Dedifferentiated amniotic fluid mesenchymal stem cell (primary cell): ENCODE results near the gene GTF3A.
"Not testable (repeated sequence)": the region's sequence is repeated elsewhere in the genome, so short reads cannot be mapped to it uniquely, and the experiment has no call there.

ENCODE experiments used
- DNase-seq: peaks from one replicate; pipeline ENCODE4 v3.0.0-alpha.2; 2016; ENCODE audit errors: extremely low spot score

GTF3A gene

DNA sequence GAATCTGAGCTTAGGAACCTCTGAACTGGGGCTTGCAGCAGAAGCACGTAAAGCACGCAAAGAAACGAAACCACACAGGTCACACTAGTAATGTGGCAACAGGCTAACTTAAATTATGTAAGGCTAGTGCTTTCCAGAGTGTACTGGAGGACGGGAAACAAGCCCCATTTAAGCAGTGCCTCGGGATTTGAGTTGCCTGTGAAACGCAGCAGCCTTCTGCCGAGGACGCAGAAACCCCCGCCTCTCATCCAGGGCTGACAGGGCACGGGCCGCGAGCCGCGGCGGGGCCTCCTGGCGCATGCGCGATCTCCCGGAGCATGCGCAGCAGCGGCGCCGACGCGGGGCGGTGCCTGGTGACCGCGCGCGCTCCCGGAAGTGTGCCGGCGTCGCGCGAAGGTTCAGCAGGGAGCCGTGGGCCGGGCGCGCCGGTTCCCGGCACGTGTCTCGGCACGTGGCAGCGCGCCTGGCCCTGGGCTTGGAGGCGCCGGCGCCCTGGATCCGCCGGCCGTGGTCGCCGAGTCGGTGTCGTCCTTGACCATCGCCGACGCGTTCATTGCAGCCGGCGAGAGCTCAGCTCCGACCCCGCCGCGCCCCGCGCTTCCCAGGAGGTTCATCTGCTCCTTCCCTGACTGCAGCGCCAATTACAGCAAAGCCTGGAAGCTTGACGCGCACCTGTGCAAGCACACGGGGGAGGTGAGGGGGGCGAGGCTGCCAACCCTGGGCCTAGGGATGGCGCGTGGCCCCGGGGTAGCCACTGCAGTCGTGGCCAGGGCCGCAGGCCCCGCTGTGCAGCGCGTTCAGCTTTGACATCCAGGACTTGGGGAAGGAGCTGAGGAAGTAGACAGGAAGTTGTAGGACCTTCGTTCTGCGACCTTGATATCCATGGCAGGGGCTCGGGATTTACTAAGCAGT lies at the start of gene GTF3A:
Gene GTF3A, plus strand, starts transcription at position 374 of the 912 bp plus-strand sequence.
- peak; percentile 67 for DNase-seq

DNA sequence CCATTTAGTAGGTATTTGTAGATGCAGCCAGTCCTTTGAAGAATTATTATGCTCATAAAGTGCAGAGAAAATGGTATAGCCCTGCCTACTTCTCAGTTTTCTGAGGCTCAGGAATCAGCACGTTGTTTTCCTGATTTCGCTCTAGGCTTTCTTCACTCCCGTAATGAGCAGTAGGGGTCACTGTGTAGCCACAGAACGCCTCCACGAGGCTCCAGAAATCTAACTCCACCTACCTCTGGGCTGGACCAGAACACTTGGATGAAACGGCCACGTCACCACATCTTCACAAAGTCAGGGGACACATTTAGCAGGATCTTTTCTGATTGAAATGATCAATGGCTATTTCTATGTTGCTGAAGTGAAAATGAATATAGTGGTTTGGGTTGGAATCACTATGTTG lies 49.8 kb upstream of the GTF3A start:
- DNase-seq: peak; percentile 72

DNA sequence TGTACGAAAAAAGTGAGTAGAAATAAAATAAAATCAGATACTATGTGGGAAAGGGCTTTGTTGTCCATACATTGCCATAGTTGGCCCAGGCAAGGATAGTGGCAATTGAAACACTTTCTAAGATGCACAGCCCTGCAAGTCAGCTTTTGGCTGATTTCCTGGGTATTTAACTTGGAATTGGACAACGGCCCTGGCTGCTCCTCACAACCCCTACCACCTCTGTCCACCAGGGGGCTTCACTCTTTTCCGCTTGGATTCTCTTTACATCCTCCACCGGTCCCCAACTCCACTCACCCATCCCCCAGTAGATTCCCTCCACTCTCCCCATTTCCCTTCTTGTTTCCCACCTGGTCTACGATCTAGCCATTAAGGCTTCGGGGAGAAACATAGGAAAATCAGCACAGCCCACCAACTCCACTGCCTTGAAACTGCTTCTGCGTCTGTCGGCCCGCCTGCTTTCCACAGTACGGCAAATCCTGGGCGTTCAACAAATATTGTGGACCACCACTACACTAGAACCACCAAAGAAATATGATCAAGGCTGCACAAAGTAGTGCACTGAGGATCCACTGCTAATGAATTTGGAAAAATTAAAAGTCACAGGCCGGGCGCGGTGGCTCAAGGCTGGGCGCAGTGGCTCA lies 48.6 kb upstream of the GTF3A start:
- DNase-seq: peak; percentile 58

DNA sequence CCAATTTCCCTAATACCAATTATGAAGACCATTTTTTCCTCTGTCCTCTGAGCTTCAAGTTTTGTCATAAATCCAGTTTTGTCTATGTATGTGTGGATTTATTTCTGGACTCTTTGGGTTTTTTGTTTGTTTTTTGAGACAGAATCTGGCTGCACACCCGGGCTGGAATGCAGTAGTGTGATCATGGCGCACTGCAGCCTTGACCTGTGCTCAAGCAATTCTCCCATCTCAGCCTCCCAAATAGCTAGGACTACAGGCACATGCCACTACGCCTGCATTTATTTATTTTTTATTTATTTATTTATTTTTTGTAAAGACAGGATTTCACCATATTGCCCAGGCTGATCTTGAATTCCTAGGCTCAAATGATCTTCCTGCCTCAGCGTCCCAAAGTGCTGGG lies 45.3 kb upstream of the GTF3A start:
- DNase-seq: no peak

DNA sequence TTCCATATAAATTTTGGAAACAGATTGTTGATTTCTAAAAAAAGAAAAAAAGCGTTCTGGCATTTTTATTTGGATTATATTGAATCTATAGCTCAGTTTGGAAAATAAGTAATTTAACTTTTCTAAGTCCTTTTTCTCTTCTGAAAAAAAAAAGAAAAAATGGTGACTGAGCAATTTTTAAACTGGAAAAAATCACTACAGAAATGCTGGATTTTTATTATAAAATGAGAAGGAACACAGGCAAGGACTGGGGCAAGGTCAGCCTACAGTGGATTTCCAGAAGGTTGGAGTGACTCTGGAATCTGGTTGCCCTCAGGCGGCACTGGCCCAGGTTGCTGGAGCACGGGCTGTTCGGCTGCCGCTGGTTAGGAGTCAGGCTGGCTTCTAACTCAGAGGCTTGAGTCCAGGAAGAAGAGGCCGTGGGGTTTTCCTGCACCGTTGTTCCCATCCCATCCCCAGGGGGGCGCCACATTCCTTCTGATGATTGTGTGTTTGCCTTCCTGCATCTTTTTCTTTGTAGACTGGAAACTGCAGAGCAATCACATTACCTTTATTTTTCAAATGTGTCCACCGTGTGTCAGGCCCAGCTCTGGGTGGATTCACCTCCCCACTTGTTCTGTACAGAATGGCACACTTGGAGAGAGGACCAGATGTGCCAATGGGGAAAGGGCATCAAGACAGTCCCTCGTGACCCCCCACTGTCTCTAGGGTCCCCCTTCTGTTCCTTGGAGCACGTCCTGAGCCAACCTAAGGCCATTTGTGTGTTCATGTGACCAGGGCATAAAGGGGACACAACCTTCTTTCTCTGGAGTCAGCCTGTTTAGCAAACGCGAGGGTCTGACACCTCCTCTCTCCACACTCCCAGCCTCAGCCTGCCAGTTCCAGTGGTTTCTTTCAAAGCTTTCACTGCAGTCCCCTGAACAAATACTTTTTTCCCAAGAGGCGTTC lies 44.5 kb upstream of the GTF3A start:
- peak; percentile 38 for DNase-seq

DNA sequence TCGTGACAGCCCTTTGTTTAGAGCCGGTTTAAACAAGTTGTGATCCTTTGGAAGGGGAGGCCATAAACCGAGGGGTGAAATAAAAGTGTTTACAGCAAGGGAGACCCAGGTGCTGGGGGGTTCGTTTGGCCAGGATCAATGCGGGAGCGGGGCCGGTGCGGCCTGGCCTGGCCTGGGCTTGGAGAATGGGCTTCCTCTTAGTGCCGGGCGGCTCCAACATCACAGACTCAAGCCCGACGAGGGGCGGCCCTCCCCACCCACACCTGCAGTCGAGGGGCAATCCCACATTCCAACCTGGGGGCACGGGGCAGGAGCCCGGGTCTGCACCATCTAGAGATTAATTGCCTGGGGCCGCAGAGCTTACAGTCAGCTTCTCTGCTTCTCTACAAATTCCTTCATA lies 42.8 kb upstream of the GTF3A start:
- no peak for DNase-seq

DNA sequence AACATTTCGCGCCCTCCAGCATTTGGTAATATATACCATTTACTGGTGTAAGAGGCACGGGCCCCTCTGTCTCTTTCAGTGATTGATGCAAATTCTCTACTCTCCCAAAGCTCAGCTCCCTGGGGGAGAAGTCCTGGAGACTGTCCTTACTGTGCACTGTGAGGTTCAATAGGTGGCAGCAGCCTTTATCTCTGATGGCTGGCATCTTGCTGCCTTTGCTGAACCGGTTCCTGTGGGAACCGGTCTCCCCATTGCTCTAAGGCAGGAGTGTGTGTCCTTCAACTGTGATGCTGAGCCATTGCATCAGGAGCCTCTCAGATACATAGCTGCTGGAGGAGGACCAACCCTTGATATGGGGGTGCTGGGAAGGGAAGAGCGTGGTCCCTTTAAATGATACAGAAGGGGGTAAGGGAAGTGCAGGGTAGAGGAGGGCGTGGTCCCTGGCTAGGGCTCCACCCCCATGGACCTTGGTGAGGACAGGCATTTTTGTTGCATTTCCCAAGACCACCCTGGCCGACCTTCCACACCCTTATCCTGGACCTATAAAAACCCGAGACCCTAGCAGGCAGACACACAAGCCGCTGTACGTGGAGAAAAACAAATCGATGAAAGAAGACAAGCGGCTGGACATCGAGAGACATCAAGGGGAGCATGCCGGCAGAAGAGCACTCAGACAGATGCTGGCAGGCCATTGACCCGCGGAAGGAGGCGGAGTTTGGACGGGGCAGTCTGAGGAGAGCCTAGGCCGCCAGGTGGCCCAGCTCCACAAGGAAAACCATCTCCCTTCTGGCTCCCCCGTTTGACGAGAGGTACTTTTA lies 41.1 kb upstream of the GTF3A start:
- no peak for DNase-seq

DNA sequence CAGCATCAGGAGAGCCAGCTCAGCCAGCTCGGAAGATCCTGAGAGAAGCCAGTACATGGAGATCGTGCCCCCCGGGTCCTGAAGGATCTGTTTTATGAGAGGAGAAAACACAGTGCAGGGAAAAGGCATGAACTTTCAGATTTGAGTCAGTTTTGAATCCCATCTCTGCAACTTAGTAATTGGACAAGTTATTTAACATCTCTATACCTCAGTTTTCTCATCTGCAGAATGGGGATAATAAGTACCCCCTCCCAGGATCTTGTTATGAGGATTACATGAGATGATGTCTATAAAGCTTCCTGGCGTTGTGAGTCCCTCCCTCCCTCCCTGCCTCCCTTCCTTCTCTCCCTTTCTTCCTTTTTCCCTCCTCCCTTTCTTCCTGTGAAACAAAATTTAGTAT lies 40.1 kb upstream of the GTF3A start:
- no peak for DNase-seq

DNA sequence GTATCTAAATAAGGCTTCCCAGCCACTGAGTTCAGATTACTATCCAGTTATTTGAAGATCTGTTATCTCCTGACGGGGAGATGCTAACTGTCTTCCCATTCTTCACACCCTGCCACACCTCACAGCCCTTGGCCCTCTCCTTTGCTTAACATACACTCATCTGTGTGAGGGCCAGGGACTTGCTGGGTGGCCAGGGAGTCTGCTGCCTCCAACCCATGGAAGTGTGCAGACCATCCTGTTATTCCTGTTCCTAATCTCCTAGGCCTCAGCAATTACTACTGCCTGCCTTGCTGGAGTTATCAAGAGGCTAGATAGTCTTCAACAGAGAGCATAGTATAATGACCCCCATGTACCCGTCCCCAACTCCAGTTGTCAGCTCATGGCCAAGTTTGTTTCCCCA lies 36.2 kb upstream of the GTF3A start:
- DNase-seq: no peak

DNA sequence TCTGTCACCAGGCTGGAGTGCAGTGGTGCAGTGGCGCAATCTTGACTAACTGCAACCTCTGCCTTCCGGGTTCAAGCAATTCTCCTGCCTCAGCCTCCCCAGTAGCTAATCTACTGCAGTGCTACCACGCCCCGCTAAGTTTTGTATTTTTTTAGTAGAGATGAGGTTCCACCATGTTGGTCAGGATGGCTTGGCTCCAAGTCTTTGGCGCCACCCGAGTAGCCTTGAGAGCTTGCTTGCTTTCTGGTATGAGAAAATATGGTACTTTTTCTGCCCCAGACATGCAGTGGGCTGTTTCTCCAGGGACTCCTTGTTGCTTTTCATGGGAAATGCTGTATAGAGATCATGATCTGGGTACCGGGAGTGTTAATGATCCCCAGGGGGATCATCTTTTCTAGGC lies 34.5 kb upstream of the GTF3A start:
- DNase-seq: no peak

DNA sequence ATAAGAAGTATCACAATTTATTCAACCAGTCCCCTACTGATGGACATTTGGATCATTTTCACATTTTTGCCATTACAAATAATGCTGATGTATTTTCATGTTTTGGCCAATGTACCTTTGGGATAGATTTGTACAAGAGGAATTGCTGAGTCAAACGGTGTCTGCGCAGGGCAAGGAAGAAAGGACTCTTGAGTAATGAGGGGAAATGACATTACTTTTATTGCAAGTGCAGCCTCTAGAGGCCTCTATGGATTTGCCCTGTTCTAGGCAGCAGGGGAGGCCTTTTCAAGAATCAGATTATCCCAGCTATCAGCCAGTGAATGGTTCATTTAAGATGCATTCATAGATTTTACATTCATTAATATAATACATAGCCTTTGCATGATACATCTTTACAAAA lies 32.9 kb upstream of the GTF3A start:
- no peak for DNase-seq

DNA sequence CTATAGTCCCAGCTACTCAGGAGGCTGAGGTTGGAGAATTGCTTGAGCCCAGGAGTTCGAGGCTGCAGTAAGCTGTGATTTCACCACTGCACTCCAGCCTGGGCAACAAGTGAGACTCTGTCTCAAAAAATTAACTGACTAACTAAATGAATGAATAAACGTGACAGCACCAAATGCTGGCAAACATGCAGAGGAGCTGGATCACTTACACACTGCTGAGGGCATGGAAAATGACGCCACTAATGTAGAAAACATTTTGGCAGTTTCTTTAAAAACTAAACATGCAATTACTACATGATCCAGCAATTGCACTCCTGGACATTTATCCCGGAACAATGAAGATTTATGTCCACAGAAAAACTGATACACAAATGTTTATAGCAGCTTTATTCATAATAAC lies 31.3 kb upstream of the GTF3A start:
- no peak for DNase-seq

DNA sequence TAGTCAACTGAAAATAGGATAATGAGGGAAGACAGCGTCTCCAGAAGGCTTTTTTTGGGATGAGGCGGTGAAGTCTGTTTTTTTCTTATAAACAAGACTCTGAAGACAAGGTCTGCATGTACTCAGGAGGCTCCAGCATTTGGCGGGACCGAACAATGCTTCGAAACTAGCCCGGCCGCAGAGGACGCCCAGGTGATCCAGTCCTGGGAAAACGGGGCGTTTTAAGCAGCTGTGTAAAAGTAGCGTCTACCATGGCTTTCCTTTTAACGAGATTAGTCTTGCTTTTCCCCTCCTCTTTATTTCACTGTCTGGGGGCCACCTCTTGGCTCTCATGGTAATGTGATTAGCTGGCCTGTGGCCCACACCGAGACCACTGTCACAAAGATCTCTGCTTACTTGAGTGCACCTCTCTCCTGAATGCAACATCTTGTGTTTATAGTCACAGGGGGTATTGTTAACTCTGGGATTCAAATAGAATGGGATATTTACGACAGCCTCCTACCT lies 29.4 kb upstream of the GTF3A start:
- DNase-seq: no peak

DNA sequence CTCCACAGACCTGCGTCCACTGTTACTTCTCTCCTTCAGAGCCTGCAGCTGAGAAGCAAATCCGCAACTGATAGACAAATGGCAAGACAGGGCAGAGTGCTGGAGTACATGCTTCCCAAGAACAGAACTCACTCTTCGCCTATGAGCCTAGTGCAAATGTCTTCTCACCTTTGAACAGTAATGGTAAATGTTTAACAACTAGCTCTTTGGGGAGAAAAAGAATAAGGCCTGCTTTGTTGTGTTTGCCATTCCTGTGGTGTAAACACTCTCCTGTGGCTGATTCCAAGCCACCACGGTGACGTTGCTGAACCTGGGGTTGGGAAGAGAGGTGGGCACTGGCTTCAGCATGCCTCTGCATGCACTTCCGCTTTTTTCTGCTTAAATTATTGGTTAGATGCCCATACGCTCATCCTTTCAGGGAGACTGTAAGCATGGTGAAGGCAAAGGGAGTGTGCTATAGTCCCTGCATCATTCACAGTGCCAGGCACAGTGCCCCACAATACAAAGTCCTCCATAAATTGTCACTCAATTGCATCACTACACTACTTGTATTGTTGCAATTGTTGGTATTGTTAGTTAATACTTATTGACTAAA lies 28.1 kb upstream of the GTF3A start:
- no peak for DNase-seq

DNA sequence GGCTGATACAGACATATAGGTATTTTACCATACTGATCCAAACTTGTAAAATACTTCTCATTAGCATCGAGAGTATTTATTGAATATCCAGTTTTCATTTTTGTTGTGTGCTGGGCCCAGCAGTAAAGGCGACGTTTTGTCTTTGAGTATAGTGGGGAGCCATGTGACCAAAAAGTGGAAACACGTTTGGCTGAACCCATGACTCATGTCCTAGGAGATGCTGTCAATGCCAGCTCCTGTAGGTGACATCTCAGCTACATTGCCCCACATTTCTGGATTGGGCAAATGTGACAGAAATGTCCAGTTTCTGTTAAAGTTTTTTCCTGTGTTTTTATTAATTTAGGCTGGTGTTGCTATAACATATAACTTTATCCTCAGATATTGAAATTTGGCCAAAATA lies 26.1 kb upstream of the GTF3A start:
- DNase-seq: no peak

DNA sequence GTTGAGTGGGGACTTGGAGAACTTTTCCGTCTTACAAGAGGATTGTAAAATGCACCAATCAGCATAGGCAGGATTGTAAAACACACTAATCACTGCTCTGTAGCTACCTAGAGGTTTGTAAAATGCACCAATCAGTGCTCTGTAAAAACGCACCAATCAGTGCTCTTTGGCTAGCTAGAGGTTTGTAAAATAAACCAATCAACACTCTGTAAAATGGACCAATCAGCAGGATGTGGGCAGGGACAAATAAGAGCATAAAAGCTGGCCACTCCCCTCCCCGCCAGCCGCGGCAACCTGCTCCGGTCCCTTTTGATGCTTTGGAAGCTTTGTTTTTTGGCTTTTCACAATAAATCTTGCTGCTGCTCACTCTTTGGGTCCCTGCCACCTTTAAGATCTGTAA lies 24.0 kb upstream of the GTF3A start:
- DNase-seq: not testable (repeated sequence)

DNA sequence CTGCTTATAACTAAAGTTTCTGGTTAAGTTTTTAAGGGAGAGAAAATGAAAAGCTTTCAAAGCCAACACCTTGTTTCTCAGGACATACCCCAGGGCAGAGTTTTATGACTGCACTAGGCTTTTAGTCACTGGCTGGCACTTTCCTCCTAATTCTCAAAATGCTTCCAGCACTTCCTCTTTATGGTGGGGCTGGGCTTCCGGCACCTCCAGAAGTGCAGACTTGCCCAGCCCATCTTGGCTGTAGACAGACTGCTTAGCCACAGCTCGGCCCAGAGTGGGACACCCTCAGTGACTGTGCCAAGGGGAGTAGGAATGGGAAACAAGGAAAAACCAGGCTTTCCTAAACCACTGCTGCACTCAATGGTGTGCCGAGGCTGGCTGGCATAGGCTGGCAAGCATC lies 23.2 kb upstream of the GTF3A start:
- no peak for DNase-seq

DNA sequence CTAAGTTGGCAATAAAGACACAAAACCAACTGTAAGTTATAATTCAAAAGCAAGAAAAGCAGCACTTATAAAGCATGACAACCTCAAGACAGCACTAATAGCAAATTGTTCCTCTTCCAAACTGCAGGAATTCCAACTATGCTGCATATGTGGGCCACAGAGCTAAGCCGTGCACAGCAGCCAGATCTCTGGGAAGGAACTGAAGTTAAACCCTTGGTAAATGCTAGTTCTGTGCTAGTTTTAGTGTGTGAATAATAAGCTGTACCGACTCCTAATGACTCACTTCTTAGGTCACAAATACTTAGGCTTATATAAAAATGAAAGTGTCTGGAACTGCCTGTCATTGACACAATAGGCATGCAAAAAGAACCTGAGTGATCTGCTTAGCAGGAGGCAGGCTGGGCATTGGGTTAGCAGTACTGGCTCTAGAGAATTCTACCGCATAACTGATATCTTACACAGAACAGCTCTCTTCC lies 21.2 kb upstream of the GTF3A start:
- peak; percentile 72 for DNase-seq

DNA sequence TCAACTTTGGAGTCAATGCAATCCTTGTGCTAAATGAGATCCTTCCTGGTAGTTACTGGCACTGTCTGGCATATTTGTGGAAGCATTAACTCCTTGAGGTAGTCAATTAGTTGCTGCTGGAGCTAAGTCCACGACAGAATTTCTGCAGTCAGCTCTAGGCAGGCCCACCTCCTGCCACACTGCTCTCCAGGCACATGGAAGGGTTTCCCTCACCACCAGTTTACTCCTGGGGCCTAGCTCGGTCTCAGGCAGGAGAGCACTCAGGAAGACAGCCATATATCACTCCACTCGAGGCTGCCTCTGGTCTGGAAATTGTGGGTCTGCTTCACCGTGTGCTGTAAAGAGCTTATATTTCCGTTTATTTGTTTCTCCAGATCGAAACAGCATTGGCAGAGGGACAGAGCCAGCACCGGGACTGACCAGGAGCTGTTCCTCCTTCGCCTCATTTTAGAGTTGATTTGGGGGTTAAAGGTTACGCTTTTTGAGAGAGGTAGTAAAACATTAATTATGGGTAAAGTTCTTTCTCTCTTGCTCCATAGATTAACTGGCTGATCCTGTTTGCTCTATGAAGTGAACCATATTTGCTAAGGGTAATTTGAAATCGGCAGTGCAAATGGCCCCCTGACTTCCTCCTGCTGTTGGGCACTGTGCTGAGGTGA lies 20.6 kb upstream of the GTF3A start:
- DNase-seq: no peak

DNA sequence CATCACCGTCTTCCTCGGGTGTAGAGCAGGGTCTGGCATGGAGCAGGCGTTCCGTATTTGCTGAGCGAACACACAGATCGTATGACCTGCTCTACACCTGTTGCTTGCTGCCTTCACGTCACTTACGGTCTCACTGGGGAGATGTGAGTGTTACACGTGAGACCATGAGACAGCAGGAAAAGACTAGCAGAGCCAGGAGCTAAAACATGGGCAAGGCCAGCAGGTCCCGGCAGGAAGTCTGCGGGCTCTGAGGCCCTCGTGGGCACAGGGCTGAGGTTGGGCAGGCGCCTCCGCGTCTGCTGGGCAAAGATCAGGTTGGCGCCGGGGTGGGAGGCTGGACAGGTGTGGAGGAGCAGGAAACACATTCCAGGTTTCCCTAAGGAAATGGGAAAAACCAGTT lies 19.7 kb upstream of the GTF3A start:
- DNase-seq: no peak
